HG02870 (cell line): ENCODE measurements around the gene GRWD1.

Source experiments
- ATAC-seq: cut with Tn5 transposase; IDR thresholded peaks from one replicate; pipeline ENCODE4 v1.9.1; 2021; ENCODE audit warnings: mild to moderate bottlenecking, moderate library complexity; ENCODE audit not compliant: unreplicated experiment

The GRWD1 gene

DNA sequence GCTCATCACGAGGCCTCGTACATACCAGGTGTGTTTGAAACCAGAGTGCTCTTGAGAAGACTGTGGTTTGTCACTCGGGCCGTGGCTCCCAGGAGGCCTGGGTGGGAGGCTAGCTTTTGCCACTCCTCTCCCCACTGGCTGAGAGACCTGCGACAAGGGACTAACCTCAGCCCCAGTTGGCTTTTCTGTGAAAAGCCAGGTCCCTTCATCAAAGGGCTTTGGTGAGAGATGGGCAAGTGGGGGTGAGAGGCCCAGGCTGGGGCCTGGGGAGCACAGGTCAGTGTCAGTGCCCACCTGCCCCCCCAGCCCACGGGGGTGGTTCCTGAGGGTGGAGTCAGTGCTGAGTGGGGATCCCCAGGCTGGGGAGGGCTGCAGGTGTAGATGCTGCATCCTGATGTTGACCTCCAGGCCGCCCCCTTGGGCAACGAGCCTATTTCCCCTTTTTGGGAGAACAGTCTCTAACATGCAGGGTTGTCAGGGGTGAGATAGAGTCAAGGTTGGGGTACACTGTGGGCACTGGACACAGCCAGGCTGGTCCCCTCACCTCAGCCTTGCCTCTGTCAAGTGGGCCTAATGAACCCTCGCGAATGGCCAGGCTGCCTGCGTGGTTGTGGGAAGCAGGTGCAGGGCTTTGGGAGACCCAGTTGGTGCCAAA is 10.3 kb downstream of the GRWD1 start:
- no peak for ATAC-seq

DNA sequence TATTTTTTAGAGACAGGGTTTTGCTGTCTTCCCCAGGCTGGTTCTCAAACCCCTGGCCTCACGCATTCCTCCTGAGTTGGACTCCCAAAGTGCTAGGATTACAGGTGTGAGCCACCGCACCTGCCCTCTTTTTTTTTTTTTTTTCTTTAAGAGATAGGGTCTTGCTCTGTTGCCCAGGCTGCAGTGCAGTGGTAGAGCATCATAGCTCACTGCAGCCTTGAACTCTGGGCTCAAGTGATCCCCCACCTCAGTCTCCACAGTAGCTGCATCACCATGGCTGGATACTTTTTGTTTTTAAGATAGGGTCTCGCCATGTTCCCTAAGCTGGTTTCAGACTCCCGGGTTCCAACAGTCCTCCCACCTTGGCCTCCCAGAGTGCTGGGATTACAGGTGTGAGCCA is 11.1 kb downstream of the GRWD1 start:
- no peak for ATAC-seq

- no peak for ATAC-seq
Measured at GRCh38 chr19:48458016-48458415, 12.2 kb downstream of the GRWD1 start.

DNA sequence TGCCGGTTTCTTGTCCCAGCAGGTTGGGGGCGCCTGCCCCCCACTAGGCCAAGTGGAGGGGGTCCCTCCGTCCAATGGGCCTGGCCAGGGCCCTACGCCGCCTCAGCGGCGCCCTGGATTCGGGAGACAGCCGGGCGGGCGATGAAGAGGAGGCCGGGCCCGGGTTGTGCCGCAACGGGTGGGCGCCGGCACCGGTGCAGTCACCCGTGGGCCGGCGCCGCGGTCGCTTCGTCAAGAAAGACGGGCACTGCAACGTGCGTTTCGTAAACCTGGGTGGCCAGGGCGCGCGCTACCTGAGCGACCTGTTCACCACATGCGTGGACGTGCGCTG is 15.8 kb downstream of the GRWD1 start:
- no peak for ATAC-seq

DNA sequence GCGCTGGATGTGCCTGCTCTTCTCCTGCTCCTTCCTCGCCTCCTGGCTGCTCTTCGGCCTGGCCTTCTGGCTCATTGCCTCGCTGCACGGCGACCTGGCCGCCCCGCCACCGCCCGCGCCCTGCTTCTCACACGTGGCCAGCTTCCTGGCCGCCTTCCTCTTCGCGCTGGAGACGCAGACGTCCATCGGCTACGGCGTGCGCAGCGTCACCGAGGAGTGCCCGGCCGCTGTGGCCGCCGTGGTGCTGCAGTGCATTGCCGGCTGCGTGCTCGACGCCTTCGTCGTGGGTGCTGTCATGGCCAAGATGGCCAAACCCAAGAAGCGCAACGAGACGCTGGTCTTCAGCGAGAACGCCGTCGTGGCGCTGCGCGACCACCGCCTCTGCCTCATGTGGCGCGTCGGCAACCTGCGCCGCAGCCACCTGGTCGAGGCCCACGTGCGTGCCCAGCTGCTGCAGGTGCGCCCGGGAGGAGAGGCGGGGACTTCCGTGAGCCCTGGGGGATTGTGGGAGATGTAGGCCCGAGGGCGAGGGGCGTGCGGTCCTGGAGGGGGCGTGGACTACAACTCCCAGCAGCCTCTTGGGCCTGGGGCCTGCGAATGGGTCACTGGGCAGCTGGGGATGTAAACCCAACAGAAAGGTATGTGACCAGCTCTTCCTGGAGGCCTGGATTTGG is 16.3 kb downstream of the GRWD1 start:
- ATAC-seq = no peak

GRCh38 chr19:48465215-48465614 is 19.4 kb downstream of the GRWD1 start:
- no peak for ATAC-seq

- ATAC-seq = no peak
Measured at GRCh38 chr19:48466561-48467325, 21.0 kb downstream of the GRWD1 start.

DNA sequence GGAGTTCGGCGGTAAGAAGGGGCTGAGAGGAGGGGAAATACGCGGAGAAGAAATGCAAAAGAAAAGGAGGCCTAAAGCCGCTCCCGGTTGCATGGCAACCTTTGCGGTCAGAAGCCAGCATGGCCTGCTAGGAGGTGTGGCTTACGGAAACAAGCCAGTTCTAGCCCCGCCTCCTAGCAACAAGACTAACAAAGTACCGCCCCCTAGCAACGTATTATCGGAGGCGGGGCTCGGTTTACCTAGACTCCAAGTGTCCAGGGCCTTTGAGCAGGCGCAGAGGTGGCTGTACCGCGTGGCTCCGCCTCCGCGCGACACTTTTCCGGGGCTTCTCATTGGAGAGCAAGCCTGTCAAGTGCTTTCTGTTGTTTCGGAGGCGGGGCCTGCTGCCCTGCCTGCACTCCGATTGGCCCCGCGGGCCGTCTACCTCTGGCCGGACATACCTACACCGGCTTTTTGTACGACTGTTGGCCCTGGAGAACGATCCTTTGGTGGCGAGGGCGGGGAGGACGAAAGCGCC is 23.0 kb downstream of the GRWD1 start:
- ATAC-seq = peak; percentile 93

DNA sequence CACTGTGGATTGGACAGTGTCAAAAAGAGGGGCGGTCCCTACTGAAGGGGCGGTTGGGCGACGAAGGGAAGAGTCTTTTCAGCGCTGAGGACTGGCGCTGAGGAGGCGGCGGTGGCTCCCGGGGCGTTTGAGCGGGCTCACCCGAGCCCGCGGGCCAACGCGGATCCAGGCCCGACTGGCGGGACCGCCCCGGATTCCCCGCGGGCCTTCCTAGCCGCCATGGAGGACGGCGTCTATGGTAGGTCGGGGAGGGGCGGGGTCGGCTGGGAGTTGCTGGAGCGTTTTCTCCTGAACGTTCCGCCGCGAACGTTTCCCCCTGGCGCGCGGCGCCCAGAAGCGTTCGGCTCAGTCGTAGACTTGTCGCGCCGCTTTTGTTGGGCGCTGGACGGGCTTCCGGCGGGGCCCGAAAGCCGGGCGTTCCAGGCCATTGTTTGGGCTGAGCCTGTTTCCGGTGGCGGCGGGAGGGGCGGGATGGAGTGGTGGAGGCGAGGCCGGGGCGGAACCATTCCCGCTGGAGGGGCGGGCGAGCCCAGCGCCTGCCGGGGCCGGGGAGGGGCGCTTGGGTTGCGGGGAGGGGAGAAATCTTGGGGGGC is 23.6 kb downstream of the GRWD1 start, which contains the start of gene CYTH2:
Gene CYTH2, plus strand, starts transcription at position 81 of the 593 bp plus-strand sequence. Its CDS starts 139 bp downstream, at position 220.
- peak; percentile 12 for ATAC-seq

DNA sequence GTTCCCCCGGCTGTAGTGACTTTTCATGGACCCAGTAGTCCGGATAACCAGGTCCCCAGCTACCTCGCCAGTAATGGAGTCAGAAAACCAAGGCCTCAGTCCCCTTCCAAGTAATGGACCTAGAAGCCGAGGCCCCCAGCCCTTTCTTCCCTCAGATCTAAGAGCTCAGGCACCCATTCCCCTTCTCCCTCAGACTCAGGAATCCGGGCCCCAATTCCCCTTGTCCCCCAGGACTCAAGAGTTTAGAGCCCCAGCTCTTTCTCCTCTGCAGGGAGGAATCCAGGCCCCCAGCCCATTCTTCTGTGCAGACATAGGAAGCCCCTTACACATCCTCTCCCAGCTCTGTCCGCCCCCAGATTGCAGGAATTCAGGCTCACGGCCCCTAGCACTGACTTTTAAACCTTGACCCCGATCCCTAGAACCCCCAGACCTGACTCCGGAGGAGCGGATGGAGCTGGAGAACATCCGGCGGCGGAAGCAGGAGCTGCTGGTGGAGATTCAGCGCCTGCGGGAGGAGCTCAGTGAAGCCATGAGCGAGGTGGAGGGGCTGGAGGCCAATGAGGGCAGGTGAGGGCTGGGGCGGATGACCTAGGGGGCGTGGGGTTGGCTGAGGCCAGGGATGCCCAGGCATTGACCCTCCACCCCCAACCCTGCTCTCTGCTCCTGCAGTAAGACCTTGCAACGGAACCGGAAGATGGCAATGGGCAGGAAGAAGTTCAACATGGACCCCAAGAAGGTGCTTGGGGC is 24.3 kb downstream of the GRWD1 start:
- ATAC-seq = no peak

- ATAC-seq = no peak
Measured at GRCh38 chr19:48470856-48471255, 25.1 kb downstream of the GRWD1 start.

DNA sequence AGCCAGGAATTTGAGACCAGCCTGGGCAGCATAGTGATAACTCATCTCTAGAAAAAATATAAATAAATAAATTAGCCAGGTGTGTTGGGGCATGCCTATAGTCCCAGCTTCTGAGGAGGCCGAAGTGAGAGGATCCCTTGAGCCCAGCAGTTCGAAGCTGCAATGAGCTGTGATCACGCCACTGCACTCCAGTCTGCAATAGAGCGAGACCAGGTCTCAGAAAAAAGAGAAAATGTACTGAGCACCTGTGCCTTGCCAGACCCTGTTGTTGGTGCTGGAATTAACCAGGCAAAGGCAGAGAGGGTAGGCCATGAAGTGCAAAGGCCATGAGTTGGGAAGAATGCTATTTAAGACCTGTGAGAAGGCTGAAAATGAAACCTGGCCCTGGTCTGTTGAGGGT is 26.1 kb downstream of the GRWD1 start:
- no peak for ATAC-seq

- no peak for ATAC-seq
Measured at GRCh38 chr19:48473161-48473966, 27.6 kb downstream of the GRWD1 start.

DNA sequence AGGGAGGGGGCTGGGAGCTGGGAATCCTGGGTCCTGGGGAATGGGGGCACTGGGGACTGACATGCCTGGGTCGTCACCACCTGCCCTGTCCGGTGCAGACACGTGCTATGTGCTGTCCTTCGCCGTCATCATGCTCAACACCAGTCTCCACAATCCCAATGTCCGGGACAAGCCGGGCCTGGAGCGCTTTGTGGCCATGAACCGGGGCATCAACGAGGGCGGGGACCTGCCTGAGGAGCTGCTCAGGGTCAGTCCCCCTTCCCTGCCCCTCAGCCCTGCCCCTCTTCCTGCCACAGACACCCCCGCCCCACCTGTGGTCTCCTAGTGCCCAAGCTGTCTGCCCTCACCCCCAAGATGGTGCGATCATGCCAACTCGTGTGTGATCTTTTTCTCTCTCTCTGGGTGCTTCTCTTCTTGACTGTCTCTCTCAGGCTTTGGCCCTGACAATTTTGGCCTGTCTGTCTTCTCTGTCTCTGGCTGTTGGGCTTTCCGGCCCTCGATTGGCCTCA is 28.4 kb downstream of the GRWD1 start:
- no peak for ATAC-seq

DNA sequence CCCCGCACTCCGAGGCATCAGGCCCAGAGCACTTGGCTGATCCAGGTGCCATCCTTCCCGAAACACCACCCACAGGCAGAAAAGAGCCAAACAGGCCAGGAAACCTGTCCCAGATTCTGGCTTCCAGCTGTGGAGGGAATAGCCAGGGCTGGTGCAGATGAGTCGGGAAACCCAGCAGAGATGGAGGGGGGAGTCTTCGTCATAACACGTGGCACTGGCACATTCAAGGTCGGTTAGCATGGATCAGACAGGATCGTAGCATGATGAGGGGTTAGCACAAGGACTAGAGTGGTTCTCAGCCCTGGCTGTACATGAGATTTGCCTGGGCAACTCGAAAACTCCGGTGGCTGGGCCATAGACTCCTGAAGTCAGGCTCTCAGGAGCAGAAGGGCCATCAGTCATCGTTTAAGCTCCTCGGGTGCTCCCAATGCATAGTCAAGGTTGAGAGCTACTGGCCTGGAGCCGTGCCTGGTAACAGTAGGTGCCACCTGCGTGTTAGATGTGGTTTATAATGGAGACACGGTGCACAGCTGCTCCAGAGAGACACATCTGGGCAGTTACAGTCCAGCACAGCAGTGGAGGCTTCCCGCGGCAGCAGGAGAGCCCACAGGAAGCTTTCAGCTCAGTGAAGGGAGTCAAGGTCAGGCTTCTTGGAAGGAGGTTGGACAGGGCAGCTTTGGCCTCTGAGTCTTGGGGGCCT is 29.7 kb downstream of the GRWD1 start:
- no peak for ATAC-seq

DNA sequence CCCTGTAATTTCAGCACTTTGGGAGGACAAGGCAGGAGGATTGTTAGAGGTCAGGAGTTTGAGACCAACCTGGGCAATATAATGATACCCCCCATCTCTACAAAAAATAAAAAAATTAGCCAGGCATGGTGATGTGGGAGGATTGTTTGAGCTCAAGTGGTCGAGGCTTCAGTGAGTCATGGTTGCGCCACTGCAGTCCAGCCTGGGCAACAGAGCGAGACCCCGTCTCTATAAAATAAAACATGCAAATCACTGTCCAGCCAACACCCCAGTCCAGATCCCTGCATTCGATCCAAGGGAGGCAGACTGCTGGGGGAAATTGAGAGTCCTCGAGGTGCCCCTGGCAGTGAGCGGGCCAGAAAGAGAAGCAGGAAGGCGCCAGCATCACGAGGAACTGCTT is 30.4 kb downstream of the GRWD1 start:
- no peak for ATAC-seq

GRCh38 chr19:48477067-48477685 is 31.4 kb downstream of the GRWD1 start:
- ATAC-seq = no peak

- ATAC-seq = no peak
Measured at GRCh38 chr19:48477698-48478338, 32.0 kb downstream of the GRWD1 start.
